ELF-1 (cell line): ENCODE measurements around the gene RAD51B.

Experiments
- DNase-seq: peaks from one replicate; pipeline ENCODE4 v3.0.0-alpha.2; 2016; ENCODE audit warnings: low read depth, low spot score

Gene RAD51B

DNA sequence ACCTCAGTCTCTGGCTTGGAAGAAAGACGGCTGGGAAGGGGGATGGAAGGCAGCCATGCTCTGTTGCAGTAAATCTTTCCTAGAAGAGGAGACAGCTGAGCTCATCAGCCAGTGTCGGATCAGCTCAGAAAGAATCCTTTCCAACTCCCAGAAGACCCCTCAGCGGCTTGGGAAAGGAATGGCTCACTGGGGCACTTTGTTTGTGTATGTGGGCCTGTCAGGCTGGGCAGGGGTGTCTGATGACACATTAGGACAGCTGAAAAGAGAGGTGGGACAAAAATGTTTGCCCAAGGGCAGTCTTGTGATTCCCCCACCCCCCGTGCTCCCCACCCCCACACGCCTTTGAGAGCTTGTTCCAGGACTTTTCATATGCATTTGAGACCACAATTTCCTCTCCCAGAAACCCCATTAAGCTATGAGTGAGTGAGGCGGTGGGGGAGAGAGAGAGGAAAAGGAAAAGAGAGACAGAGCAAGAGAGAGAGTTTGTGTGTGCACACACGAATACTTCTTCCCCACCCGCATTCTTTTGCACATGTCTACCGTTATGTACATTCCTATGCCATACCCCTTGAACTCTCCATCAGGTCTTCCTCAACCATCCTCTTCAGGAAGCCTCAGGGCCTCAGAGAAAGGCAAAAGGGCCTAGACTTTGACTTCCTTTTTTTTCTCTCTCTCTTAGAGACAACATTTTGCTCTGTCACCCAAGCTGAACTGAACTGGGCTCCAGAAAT lies 774.4 kb downstream of the RAD51B start:
- peak; percentile 81 for DNase-seq

DNA sequence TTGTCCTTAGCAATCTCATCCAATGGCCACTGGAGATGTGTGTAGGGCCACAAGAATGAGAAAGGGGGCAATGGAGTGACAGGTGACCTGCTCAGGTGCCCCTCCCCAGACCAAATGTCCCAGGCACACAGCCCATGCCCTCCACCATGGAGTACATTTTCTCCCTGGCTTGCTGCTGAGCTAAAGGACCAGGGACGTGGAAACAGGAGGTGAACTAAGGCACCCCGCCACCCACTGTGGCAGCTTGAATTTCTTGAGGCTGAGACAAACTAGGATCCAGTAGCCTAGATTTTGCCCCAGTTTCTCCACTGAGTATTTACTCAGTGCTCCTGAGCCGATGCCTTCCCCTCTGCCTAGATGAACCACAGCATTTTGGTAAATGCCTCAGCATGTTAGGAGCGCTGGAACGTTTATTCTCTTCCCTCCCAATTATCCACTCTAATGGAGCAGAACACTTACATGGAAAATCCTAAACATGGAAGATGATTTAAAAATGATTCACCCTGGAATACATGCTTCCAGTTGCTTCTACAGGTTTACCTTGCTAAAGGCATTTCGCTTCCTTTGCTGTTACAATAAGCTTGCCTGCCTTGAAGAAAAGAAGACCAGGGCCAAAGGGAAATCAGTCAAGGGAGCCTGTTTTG lies 775.3 kb downstream of the RAD51B start:
- DNase-seq, result no peak

DNA sequence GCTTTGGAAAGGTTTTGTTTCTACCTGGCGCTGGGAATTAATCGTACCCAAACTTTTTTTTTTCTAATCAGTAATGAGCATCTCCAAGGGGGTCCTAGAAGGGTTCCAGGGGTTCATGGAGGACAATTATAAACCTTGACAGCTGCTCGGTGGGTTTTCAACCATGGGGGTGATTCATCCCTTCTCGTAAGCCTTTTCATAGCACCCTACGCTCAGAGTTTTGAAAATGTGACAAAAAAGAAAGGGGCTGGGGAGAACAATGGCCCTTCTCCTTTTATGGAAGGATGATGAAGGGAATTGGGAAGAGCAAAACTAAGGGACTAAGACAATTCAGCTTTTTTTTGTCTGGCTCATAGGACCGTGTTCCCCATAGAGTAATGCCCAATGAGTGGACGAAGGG lies 776.6 kb downstream of the RAD51B start:
- no peak for DNase-seq

DNA sequence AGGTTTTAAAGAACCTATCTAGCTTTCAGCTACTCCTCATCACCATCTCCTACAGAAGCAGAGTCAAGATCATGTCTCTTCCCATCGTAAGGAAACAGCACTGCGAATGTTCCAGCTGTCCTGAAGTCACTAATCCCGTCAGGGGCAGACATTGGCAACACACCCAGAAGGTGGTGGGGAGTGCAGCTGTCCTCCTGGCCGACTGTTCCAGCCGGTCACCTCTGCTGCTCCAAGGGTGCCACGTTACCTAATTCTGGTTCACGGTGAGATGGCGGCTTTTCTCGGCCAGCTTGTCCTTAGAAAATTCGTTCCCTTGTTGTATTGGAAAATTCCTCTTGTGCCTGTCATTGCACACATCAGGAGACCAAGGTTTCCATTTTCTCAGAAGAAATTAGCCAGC lies 777.1 kb downstream of the RAD51B start:
- DNase-seq, result no peak

DNA sequence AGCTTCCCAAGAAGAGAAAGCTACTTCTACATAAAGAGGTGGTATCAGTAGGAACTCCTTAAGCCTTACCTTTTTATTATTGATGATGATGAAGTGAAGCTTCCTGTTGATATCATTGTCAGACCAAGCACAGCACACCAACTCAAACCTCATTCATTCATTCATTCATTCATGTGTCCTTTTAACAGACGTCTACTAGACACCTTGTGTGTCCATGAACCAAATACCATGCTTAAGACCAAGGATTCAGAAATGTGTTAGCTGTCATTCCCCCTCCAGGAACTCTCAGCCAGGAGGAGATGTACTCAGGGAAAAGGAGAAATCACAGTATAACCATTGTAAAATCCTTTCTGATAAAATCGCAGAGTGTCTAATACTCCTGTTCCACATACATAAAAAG lies 778.5 kb downstream of the RAD51B start:
- no peak for DNase-seq

DNA sequence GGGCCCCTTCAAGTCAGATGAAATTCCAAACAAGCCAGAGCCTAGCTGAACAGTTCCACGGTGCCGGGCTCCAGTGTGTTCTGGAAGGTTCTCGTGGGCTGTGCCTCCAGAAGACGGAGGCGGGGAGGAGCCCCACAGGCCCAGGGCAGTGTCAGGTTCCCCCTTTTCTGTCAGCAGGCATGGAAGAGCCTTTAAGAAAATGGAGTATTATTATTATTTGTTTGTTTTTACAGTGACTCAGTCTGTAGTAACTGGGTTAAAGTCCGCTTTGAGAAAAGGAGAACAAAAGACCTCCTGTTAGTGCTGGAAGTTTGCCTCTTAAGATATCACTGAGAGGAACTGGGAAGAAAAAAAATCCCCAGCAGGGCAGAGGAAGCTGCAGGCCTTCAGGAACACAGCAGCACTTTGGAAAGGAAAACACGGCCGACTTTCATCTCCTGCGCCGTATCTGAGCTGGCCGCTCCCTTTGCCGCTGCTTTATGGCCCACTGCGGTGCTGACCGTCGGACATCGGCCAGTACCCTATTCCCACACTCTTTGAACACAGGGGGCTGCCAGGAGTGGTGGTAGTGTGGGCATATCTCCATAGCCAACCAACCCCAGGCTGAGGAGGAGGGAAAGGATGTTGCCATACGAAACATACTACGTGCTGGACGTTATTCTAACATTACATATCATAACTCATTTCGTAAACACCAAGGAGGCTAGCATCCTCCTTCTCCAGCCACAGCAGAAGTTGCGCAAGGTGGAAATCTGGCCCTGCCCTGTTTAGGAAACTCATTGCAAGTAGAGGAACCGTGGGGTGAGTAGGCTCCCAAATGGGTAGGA lies 779.3 kb downstream of the RAD51B start:
- no peak for DNase-seq

DNA sequence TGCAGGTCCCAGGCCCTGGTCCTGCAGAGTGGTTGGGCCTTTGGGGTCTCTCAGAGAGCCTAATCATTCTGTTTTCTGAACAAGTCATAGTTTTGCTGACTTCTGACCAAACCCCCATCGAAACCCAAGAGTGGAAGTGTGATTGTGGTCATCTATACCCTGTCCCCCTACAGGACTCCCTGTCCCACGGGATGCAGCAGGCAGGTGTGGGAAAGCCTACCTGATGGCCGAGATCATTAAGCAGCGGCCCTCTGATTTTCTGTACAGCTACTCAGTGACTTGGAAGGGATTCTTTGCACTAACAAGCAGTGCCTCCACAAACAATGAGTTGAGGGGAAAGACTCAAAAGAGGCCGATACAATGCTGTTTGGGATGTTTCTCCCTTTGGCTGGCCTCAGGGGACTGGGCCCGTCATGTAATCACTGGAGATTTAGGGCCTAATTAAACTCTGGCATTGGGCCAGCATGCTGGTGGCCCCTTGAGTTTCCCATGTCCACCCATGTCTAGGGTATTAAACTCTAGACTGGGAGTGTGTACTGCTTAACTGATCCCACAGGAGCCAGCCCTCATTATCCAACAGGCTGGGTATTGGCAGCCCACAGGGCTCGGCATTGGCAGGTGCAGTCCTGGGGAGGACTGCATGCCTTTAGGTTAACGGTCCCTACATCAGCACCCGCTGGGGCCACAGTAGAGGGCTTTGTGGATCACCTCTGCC lies 780.5 kb downstream of the RAD51B start:
- no peak for DNase-seq

DNA sequence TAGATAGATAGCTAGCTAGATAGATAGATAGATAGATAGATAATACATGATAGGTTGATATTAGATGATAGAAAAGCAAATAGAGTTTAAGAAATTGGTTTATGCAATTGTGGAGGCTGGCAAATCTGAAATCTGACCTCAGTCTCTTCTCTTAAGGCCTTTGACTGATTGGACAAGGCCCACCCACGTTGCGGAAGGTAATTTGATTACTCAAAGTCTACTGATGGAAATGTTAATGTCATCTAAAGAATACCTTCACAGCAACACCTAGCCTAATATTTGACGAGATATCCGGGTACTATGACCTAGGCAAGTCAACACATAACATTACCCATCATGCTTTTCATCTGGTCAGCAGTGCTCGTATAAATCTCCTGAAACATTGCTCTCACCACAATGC lies 782.9 kb downstream of the RAD51B start:
- no peak for DNase-seq

DNA sequence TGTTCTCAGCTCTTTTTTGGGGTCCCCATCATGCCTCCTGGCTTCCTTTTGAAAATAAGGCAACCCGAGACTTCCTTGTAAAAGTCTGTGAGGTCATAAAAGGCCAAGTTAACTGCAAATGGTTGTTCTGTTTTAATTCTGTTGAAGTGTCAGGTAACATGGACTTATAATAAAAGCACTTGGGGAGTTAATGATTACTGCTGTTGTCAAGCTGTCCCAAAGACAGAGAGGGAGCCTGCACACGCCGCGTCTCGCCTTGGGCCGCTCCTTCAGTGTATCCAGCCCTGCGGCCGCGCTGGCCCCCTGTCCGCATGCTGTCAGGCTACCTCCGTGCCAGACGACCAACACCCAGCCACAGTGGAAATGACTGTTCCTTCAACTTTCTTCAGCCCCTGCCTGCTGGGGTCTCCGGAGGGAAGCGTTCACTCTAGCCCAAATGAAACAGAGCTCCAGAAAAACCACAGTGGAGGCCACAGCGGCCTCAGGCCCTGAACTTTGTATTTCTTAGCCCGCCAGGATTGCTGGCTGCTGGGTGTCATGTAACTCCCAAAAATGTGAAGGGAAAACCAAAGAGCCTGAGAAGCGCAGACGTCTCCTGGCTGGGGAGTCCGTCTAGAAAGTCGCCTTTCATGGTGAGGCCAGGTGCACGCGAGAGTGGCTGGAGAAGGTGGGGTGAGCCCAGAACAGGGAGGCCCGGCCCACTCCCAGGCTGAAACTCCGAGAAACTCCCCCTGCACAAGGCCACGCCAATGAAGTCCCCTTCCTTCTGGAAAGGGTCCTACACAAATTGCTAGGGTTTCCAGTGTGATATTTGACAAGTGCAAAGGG lies 784.2 kb downstream of the RAD51B start:
- DNase-seq, result peak; percentile 62

DNA sequence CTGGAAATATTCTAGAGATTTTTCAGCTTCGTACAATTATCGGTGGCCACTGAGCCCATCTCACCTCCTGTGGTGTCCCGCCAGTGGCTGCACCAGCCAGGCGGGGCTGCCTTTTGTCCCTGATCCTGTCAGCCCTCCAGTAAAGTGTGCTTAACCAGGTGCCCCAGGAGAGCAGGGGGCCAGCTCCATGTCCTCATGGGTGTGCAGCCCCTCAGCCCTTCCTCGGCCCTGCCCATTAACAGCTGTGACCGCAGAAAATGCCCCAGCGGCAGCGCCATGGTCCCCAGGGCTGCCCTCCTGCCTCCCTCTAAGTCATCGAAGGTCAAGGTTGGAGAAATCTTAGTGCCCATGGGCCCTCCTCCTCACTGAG lies 784.8 kb downstream of the RAD51B start:
- DNase-seq, result no peak

DNA sequence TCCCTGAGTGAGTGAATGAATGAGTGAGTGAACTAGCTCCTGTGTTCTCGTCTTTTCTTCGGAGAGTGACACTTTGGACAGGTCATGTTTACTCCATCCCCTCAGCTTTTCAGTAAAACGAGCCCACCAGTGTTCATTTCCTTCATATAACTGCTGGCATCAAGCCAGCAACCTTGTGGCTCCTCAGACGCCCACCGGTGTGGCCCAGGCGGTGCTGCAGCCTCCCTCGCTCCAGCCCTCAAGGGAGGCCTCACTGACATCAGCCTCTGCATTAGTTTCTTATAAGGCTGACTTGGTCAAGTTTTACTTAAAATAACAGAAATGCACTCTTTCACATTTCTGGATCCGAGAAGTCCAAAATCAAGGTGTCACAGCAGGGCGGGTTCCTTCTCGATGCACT lies 785.2 kb downstream of the RAD51B start:
- no peak for DNase-seq

DNA sequence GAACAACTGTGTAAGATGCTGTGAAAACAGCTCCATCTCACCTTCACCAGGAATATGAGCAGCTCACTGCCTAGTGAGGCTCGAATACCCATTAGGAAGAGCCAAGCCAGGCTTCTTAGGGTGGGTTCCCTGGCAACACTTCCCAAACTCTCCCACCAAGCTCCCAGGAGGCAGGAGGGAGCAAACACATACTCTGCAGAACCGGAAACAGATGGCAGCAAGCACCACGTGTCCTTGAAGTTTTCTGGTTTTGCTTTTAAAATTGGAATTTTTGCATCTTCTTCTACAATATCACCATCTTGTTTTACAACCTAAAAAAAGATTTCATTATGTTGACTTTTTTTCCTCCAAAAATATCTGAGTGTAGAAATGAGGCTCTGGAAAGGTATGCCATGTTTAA lies 786.6 kb downstream of the RAD51B start:
- DNase-seq, result no peak

DNA sequence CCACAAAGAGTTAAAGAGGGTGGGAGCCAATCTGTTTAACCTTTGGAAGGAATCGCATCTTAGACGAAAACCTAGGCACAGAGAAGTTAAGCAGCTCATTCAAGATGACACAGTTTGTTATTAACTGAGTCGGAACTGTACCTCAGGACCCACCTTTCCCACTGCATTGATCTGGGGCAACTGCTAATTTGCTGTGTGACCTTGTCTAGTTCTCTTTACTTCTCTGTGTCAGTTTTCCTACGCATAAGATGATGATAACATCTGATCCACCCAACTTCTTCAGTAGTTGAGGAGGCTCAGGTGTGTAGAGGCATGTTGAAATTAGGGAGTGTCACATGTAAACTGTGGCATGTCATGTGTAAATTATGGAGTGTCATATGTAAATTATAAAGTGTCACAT lies 787.1 kb downstream of the RAD51B start:
- DNase-seq, result no peak

DNA sequence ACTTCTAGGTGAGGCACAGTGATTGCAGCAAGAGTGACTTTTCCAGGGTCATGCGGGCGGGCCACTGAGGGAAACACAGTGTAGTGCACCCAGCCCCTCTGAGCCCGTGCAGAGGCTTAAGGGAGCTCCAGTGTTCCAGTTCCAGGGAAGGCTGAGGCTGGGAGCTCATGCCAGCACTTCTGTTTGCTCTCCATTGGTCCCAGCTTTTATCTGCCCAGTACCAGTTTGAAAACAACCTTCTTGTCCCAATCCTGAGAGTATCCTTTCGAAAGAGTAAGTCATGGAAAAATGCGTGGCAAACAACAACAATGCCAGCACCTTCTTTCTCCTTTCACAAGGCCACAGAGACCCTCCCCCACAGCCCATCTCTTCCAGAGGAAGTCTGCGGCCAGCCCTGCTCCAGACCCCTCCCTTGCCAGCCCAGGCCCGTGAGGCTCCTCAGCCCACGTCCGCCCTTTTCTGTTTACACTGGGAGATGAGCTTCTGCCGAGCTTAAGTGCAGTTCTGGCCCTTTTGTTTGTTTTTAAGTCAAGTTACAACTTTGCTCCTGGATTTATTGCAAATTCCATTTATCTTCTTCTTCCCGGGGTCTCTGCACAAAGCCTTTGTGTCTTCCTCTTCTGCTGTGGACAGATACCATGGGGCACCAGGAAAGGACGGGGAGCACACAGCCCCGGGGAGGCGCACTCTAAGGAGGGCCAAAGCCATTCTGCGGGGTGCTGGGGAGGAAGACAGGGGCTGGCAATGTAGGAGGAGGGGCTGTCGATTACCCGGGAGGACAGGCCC lies 787.7 kb downstream of the RAD51B start:
- peak; percentile 67 for DNase-seq

DNA sequence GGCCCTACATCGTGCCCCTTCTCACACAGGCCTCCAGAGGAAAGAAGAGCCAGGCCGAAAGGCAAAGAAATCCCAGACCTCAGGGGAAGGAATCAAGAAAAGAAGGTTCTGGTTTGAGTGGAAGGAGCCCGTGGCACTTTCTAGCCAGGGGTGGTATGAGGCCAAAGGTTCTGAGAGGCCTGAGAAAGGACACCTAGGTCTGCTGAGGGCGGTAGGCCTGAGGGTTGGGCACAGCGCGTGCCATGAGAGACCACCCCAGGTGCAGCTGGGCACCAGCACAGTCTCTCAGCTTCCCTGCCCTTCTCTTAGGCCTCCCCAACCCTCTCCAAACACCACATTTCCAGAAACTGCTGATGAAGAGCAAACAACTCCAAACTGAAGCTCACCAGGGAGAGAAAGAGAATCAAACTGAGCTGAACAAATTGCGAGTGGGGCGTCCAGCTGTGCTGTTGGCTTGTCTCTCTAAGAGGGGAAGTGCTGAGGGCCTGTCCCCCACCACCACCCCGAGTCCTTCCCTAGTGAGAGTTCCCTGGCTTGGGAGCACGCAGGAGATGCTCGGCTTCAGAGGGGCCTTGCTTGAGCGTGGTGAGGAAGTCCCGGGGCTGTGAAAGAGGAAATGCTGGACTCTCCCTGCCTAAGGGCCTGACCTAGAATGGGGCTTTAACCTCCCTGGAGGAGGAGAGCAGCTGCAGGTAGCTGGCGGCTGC lies 788.4 kb downstream of the RAD51B start:
- no peak for DNase-seq

DNA sequence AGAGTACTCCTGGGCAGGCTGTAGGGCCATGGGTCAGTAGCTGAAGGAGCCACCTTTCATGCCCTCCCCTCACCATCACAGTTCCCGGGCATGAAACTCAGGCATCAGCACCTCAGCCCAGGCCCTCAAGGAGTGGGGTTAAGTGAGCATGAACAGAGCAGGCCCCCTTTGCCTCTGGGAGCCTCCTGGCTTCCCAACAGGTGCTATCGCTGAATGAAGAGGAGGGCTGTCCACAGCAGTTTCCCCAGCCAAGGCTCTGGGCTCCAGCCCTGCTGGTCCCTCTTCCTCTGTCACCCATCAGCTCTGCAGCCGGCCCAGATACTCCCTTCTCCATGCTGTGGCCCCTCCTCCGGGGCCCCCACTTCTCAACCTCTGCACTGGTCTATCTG lies 789.0 kb downstream of the RAD51B start:
- DNase-seq, result no peak

DNA sequence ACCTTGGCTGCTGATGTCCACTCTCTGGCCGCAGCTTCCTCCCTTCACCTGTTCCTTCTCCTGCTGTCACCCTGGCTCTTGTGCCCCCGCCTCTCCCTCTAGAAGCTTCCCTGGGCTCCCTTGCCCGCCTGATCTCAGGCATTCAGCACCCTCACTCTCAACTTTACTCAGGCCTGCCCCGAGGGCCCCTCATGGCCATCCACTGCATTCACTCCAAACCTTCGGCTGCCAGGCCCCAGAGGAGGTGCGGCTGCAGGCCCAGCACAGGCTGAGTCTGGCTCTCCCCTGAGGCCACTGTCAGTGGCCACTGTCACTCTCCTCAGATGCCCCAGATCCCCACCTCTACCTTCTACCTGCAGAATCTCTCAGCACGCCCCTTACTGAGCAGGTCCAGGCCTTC lies 789.4 kb downstream of the RAD51B start:
- DNase-seq, result no peak

DNA sequence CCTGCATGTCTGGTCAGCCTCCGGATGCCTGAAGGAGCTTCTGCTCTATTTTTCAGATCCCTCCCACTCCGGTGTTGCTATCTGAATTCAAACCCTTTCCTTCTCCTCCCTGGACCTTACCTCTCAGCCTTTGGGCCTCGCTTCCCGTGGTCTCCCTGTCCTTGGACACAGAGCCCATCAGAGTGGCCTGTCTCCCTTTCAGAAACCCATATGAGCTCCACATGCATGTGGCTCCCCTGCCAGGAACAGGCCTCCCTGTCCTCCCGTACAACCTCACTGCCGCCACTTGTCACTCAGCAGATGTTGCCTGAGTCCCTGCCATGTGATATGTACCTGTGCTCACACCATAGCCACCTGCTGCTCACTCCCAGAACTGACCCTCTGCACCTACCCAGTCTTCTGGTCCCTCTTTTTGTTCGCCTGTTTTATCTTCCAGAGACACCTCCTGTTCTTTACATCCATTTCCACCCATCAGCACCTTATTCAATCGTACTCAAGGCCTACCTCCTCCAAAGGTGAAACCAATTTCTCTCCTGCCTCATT lies 790.7 kb downstream of the RAD51B start:
- DNase-seq, result no peak

DNA sequence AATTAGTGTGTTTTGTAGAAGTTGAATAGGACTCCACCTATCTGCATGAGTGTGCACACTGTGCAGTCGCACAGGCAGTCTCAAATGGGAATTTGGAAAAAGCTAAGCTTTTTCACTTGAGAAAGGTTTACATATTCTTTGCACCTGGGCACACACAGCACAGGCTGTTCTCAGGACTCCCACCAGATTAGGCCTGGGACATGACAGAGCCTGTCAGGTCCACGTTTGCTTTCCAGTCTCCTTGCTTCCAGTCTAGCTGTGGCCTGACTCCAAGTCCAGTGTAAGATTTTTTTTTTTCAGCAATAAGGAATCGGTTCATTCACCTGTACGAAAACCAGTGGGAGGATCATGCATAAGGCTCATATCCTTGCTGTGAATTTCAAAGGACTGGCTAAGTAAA lies 792.0 kb downstream of the RAD51B start:
- no peak for DNase-seq

DNA sequence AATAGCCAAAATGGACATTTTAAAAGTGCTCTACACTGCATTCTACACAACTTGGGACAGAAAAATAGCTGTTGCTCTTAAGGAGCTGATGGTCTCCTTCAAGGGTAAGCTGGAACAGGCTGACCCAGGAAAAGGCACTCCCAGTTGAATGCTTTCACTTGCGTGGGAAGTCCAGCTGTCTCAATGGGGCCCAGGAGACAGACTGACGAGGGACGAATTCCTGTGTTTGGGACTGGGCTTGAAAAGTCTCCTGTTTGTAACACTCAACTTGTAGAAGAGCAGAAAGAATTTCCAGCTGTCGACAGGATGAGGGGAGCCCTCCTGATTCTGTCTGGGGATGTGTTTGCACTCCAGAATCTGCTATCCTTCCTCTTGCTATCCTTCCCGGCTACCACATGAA lies 792.5 kb downstream of the RAD51B start:
- DNase-seq, result no peak
